HepG2 (cell line): ENCODE measurements around the gene ATP12A.

Experiments
- ATF7 ChIP-seq, 2 experiments: fragments of 450-650 bp in 1 of 2; sonication (generic) in 1 of 2; formaldehyde crosslinking in 1 of 2; IDR thresholded peaks; 2 replicates each; pipeline versions ENCODE4 v1.4.0 to v1.6.1; 2016 to 2020; ENCODE audit warnings: antibody characterized with exemption in 1 of 2, mild to moderate bottlenecking in 1 of 2, missing genetic modification reagents in 1 of 2
- CTCF ChIP-seq: sonication (generic); formaldehyde crosslinking; IDR thresholded peaks from 2 replicates; pipeline ENCODE4 v1.5.0; 2020; ENCODE audit warnings: mild to moderate bottlenecking, missing genetic modification reagents, moderate library complexity
- E2F1 ChIP-seq: sonication (generic); formaldehyde crosslinking; IDR thresholded peaks from 2 replicates; pipeline ENCODE4 v1.5.0; 2020; ENCODE audit warnings: missing genetic modification reagents
- GABPA ChIP-seq, 2 experiments: IDR thresholded peaks; 2 replicates each; pipeline ENCODE4 v1.6.1; 2011 to 2016; ENCODE audit warnings: low read depth in 2 of 2, low read length in 1 of 2, missing biosample characterization in 1 of 2, missing genetic modification characterization in 1 of 2
- POLR2AphosphoS5 ChIP-seq: IDR thresholded peaks from 2 replicates; pipeline ENCODE4 v1.6.1; 2012; ENCODE audit warnings: low read depth, low read length
- TIGD3 ChIP-seq: sonication (generic); formaldehyde crosslinking; IDR thresholded peaks from 2 replicates; pipeline ENCODE4 v1.5.1; 2020; ENCODE audit warnings: mild to moderate bottlenecking, missing genetic modification reagents, borderline replicate concordance
- ZNF530 ChIP-seq: sonication (generic); formaldehyde crosslinking; IDR thresholded peaks from 2 replicates; pipeline ENCODE4 v1.5.0; 2020; ENCODE audit warnings: low read depth, mild to moderate bottlenecking, missing genetic modification reagents
- ZNF724P ChIP-seq: sonication (generic); formaldehyde crosslinking; IDR thresholded peaks from 2 replicates; pipeline ENCODE4 v1.8.0; 2022; ENCODE audit warnings: missing genetic modification reagents, borderline replicate concordance

DNA sequence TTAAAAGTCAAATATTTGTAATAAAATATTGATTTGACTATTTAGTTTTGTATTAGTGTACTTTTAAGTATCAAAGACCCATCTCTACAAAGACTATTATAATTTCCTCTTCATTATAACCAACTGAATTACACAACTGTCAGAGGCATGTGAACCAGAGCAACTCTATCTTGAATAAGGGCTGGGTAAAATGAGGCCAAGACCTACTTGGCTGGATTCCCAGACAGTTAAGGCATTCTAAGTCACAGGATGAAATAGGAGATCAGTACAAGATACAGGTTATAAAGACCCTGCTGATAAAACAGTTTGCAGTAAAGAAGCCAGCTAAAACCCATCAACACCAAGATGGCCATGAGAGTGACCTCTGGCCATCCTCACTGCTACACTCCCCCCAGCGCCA is 36.2 kb upstream of the ATP12A start:
- TF ChIP-seq CTCF (CRISPR knock-in tag), result no peak
- TF ChIP-seq GABPA (IDR thresholded peaks at IDR 0.05; ENCODE audit: low read depth, low read length), result no peak
- no peak for TF ChIP-seq GABPA (CRISPR knock-in tag; IDR thresholded peaks at IDR 0.05; ENCODE audit: low read depth)
- no peak for TF ChIP-seq ZNF724P (CRISPR knock-in tag)
- no peak for TF ChIP-seq E2F1 (CRISPR knock-in tag)
- no peak for TF ChIP-seq TIGD3
- TF ChIP-seq ZNF530, result no peak
- TF ChIP-seq POLR2AphosphoS5, result no peak
- no peak for TF ChIP-seq ATF7 (IDR thresholded peaks at IDR 0.05)
- TF ChIP-seq ATF7 (CRISPR knock-in tag; IDR thresholded peaks at IDR 0.05), result no peak
